ENCODE results near the gene SERPINA5.
"Not testable (repeated sequence)": the region's sequence is repeated elsewhere in the genome, so short reads cannot be mapped to it uniquely, and the experiment has no call there.

SERPINA5 gene

GRCh38 chr14:94577472-94577871 is 3.8 kb upstream of the SERPINA5 start:
- DNase-seq = not testable (repeated sequence)

GRCh38 chr14:94578712-94579111 is 2.5 kb upstream of the SERPINA5 start:
- DNase-seq = no peak

GRCh38 chr14:94582199-94582750 is 1.0 kb downstream of the SERPINA5 start:
- DNase-seq = no peak

GRCh38 chr14:94582851-94583250 is 1.6 kb downstream of the SERPINA5 start:
- no peak for DNase-seq

- DNase-seq = no peak
Measured at GRCh38 chr14:94583557-94583956, 2.3 kb downstream of the SERPINA5 start.

GRCh38 chr14:94584591-94585280 is 3.5 kb downstream of the SERPINA5 start:
- no peak for DNase-seq

GRCh38 chr14:94586635-94587034 is 5.4 kb downstream of the SERPINA5 start:
- DNase-seq = no peak

GRCh38 chr14:94588311-94588710 is 7.1 kb downstream of the SERPINA5 start:
- DNase-seq = no peak

- DNase-seq = no peak
Measured at GRCh38 chr14:94591073-94591472, 9.8 kb downstream of the SERPINA5 start.

- no peak for DNase-seq
Measured at GRCh38 chr14:94591871-94592270, 10.6 kb downstream of the SERPINA5 start.

- no peak for DNase-seq
Measured at GRCh38 chr14:94592457-94592856, 11.2 kb downstream of the SERPINA5 start.

GRCh38 chr14:94593376-94593748 is 12.1 kb downstream of the SERPINA5 start:
- no peak for DNase-seq

- DNase-seq = no peak
Measured at GRCh38 chr14:94593749-94594431, 12.7 kb downstream of the SERPINA5 start.

- no peak for DNase-seq
Measured at GRCh38 chr14:94594441-94594840, 13.2 kb downstream of the SERPINA5 start.

GRCh38 chr14:94595912-94596311 is 14.7 kb downstream of the SERPINA5 start:
- no peak for DNase-seq

- no peak for DNase-seq
Measured at GRCh38 chr14:94596361-94596760, 15.1 kb downstream of the SERPINA5 start.

GRCh38 chr14:94597788-94598187 is 16.6 kb downstream of the SERPINA5 start:
- DNase-seq = no peak

GRCh38 chr14:94598506-94598815 is 17.2 kb downstream of the SERPINA5 start:
- DNase-seq = no peak

- DNase-seq = no peak
Measured at GRCh38 chr14:94598816-94599655, 17.8 kb downstream of the SERPINA5 start.

- DNase-seq = no peak
Measured at GRCh38 chr14:94599656-94600004, 18.4 kb downstream of the SERPINA5 start.

GRCh38 chr14:94600148-94600545 is 18.9 kb downstream of the SERPINA5 start:
- no peak for DNase-seq

GRCh38 chr14:94601884-94602391 is 20.7 kb downstream of the SERPINA5 start:
- DNase-seq = no peak

GRCh38 chr14:94602722-94603121 is 21.5 kb downstream of the SERPINA5 start:
- DNase-seq = no peak

- DNase-seq = no peak
Measured at GRCh38 chr14:94605361-94605760, 24.1 kb downstream of the SERPINA5 start.

All from NCI-H1092 treated with DMSO at 0.1 percent for 48 hours (cell line).